ENCODE measurements around the gene AMBP. TPM values are rescaled to one million over a fixed set of nuclear protein-coding genes. Genes with fewer than 3 reads are reported as not detected.

AMBP gene
- total and polyA plus RNA-seq, 2 donors from 2014 or later, result 5.3 to 43.5 TPM

GRCh38 chr9:114017741-114018715 lies 60.1 kb downstream of the AMBP start:
- no peaks in the 10 kb centered on the region for H3K27me3 ChIP-seq (ENCODE audit: control insufficient read depth, insufficient read depth, low read length)
- H3K36me3 ChIP-seq (ENCODE audit: control insufficient read depth in 2 of 3, insufficient read depth in 3 of 3, low read length in 3 of 3), result peaks cover 9 to 33% (median 18%) of the 10 kb centered on the region in 3 donors
- H3K9me3 ChIP-seq (ENCODE audit: control insufficient read depth in 2 of 3, insufficient read depth in 1 of 3, low read length in 3 of 3), result peaks cover 2 to 14% (median 4%) of the 10 kb centered on the region in 3 donors
- intact Hi-C loops (cut with DNase I), result no loop called here
- DNase-seq (peak in 3 of 5 donors; percentile 2 to 29 (median 24)), FAIRE-seq (no peak)
- no peak overlapping the region for H3K9ac ChIP-seq (ENCODE audit: low read length in 3 of 3)
- H3K4me1 ChIP-seq (ENCODE audit: control insufficient read depth in 2 of 3, insufficient read depth in 2 of 3, low read depth in 1 of 3, low read length in 3 of 3), result no peaks in the 10 kb centered on the region
- H3K4me3 ChIP-seq (ENCODE audit: low read length in 3 of 3), result no peak overlapping the region
- no peak for TF ChIP-seq CTCF (IDR thresholded peaks at IDR 0.05; ENCODE audit: borderline replicate concordance, extremely low read depth, insufficient read depth)
- no peak overlapping the region for H3K27ac ChIP-seq (ENCODE audit: low read depth in 2 of 2, low read length in 2 of 2)

GRCh38 chr9:114016629-114017423 lies 61.3 kb downstream of the AMBP start:
- Histone ChIP-seq H3K4me3 (ENCODE audit: low read length in 3 of 3) (no peak overlapping the region), H3K9me3 (ENCODE audit: control insufficient read depth in 2 of 3, insufficient read depth in 1 of 3, low read length in 3 of 3) (peaks cover 0 to 3% (median 0%) of the 10 kb centered on the region in 3 donors), H3K27me3 (ENCODE audit: control insufficient read depth, insufficient read depth, low read length) (no peaks in the 10 kb centered on the region), H3K9ac (ENCODE audit: low read length in 3 of 3) (no peak overlapping the region), H3K36me3 (ENCODE audit: control insufficient read depth in 2 of 3, insufficient read depth in 3 of 3, low read length in 3 of 3) (peaks cover 14 to 25% (median 14%) of the 10 kb centered on the region in 3 donors), H3K4me1 (ENCODE audit: control insufficient read depth in 2 of 3, insufficient read depth in 2 of 3, low read depth in 1 of 3, low read length in 3 of 3) (no peaks in the 10 kb centered on the region), H3K27ac (ENCODE audit: low read depth in 2 of 2, low read length in 2 of 2) (no peak overlapping the region)
- DNase-seq (peak in 3 of 5 donors; percentile 7 to 45 (median 23)), FAIRE-seq (no peak)
- intact Hi-C loops (cut with DNase I), result no loop called here
- TF ChIP-seq CTCF (IDR thresholded peaks at IDR 0.05; ENCODE audit: borderline replicate concordance, extremely low read depth, insufficient read depth), result no peak

GRCh38 chr9:114016101-114016500 lies 62.0 kb downstream of the AMBP start:
- Histone ChIP-seq H3K27ac (ENCODE audit: low read depth in 2 of 2, low read length in 2 of 2) (no peak overlapping the region), H3K27me3 (ENCODE audit: control insufficient read depth, insufficient read depth, low read length) (no peaks in the 10 kb centered on the region), H3K9me3 (ENCODE audit: control insufficient read depth in 2 of 3, insufficient read depth in 1 of 3, low read length in 3 of 3) (no peaks in the 10 kb centered on the region), H3K36me3 (ENCODE audit: control insufficient read depth in 2 of 3, insufficient read depth in 3 of 3, low read length in 3 of 3) (peaks cover 14 to 25% (median 16%) of the 10 kb centered on the region in 3 donors), H3K9ac (ENCODE audit: low read length in 3 of 3) (no peak overlapping the region), H3K4me1 (ENCODE audit: control insufficient read depth in 2 of 3, insufficient read depth in 2 of 3, low read depth in 1 of 3, low read length in 3 of 3) (no peaks in the 10 kb centered on the region), H3K4me3 (ENCODE audit: low read length in 3 of 3) (no peak overlapping the region)
- intact Hi-C loops (cut with DNase I), result no loop called here
- DNase-seq (peak in 3 of 5 donors; percentile 1 to 30 (median 20)), FAIRE-seq (no peak)
- no peak for TF ChIP-seq CTCF (IDR thresholded peaks at IDR 0.05; ENCODE audit: borderline replicate concordance, extremely low read depth, insufficient read depth)

Measured in kidney (tissue), 14 donors.